Effector memory CD4-positive, alpha-beta T cell (primary cell): Measurements from ENCODE around the gene RASA3.

Source experiments
- DNase-seq, 3 donors: peaks; one replicate each; pipeline ENCODE4 v3.0.0-alpha.2; 2020
- H3K27ac ChIP-seq: 2 replicates; pipeline ENCODE4 v1.7.0; 2013; ENCODE audit warnings: mild to moderate bottlenecking, low read length, moderate library complexity; ENCODE audit not compliant: insufficient read depth, poor library complexity, severe bottlenecking
- H3K27me3 ChIP-seq: replicated peaks from 2 replicates; pipeline ENCODE4 v1.7.0; 2013; ENCODE audit warnings: mild to moderate bottlenecking, low read length; ENCODE audit not compliant: insufficient read depth, control insufficient read depth, poor library complexity, severe bottlenecking
- H3K36me3 ChIP-seq: 2 replicates; pipeline ENCODE4 v1.7.0; 2013; ENCODE audit warnings: mild to moderate bottlenecking, low read length, moderate library complexity; ENCODE audit not compliant: control insufficient read depth, insufficient read depth
- H3K4me1 ChIP-seq: 2 replicates; pipeline ENCODE4 v1.7.0; 2013; ENCODE audit warnings: low read length, mild to moderate bottlenecking; ENCODE audit not compliant: control insufficient read depth, insufficient read depth, poor library complexity, severe bottlenecking
- H3K4me3 ChIP-seq: 2 replicates; pipeline ENCODE4 v1.7.0; 2013; ENCODE audit warnings: low read length, low read depth, mild to moderate bottlenecking; ENCODE audit not compliant: insufficient read depth, poor library complexity, severe bottlenecking
- H3K9me3 ChIP-seq: 2 replicates; pipeline ENCODE4 v1.7.0; 2013; ENCODE audit warnings: mild to moderate bottlenecking, low read length, moderate library complexity; ENCODE audit not compliant: control insufficient read depth

The RASA3 gene

DNA sequence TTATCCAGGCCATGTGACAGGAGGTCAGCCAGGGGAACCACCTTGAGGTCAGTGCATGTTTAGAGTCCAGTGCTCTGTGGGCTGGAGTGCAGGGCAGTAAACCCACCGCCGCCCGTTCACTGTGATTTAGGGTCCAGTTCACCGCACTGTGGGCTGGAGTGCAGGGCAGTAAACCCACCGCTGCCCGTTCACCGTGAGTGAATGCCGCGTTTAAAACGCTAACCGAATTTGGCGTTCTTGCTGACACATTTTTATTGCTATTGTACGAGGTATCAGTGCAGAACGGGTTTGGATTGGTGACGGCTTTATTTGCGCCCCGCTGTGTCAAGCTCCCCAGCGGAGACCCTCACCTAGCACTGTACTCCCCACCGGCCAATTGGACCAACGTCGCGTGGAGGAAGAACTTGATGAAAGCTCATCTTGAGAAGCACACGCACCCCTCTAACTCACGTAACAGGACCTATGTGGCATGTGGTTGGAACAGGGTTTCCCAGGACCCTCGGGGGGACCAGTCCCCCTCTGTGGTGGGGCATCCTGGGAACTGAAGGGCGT, 186.5 kb downstream of the RASA3 start:
- H3K27ac ChIP-seq = no peak overlapping the region
- no peak overlapping the region for H3K4me3 ChIP-seq
- no peaks in the 10 kb centered on the region for H3K27me3 ChIP-seq
- H3K9me3 ChIP-seq = no peaks in the 10 kb centered on the region
- no peak for DNase-seq
- no peaks in the 10 kb centered on the region for H3K4me1 ChIP-seq
- no peaks in the 10 kb centered on the region for H3K36me3 ChIP-seq

DNA sequence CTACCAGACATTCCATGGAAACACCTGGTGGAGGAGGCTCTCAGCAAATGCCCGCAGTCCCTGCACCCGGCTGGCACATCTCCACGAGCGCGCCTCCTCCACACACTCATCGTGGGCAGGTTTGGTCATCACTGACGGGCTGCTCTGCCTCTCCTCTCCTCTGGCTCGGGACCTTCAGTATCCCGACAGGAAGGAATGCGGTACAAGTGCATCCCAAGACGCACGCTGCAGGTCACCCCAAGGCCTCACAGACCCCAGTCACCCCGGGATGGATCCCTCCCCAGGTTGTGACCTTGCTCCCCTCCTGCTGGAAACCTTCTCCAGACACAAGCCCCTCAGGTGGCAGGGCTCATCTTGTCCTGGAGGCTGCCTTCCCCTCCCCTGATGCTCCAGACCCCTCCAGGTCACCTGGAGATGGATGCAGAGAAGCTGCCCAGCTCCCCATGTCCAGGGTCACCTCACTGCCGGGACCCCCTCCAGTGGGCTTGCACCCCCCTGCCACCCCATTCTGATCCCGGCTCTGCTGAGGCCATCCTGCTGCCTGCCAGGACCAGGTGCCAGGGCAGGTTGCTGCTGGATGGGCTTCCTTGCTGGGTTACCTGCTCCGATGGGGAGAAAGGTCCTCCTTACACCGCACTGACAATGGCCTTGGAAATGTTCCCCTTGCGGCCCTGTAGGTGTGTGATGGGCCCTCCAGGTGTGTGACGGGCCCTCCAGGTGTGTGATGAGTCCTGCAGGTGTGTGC, 188.4 kb downstream of the RASA3 start:
- DNase-seq = no peak
- Histone ChIP-seq H3K4me1 (no peaks in the 10 kb centered on the region), H3K27ac (no peak overlapping the region), H3K27me3 (no peaks in the 10 kb centered on the region), H3K36me3 (no peaks in the 10 kb centered on the region), H3K9me3 (no peaks in the 10 kb centered on the region), H3K4me3 (no peak overlapping the region)

DNA sequence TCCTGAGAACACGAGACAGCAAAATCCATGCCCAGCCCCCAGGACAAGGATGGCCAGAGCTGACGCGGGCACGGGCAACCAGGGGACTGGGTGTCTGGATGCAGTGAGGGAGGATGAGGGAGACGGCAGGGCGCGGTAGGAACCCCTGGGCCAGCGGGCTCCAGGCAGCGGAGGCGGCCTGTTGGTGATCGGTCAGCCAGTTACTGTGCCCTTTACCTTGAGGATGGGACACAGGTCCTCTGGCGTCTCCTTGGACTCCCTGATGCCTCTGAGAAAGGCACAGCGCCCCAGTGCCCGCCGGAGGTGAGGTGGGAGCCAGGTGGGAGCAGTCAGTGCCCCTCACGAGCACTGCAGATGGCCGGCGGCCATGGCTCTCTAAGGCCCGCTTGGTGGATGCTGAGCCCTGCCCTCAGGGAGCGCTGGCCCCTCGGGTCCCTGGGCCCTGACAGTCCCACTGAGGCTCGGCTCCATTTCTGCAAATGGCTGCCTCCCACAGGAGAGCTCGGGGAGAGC, 189.8 kb downstream of the RASA3 start:
- H3K27me3 ChIP-seq = no peaks in the 10 kb centered on the region
- no peak for DNase-seq
- H3K36me3 ChIP-seq = no peaks in the 10 kb centered on the region
- no peak overlapping the region for H3K4me3 ChIP-seq
- no peaks in the 10 kb centered on the region for H3K9me3 ChIP-seq
- no peak overlapping the region for H3K27ac ChIP-seq
- H3K4me1 ChIP-seq = no peaks in the 10 kb centered on the region

DNA sequence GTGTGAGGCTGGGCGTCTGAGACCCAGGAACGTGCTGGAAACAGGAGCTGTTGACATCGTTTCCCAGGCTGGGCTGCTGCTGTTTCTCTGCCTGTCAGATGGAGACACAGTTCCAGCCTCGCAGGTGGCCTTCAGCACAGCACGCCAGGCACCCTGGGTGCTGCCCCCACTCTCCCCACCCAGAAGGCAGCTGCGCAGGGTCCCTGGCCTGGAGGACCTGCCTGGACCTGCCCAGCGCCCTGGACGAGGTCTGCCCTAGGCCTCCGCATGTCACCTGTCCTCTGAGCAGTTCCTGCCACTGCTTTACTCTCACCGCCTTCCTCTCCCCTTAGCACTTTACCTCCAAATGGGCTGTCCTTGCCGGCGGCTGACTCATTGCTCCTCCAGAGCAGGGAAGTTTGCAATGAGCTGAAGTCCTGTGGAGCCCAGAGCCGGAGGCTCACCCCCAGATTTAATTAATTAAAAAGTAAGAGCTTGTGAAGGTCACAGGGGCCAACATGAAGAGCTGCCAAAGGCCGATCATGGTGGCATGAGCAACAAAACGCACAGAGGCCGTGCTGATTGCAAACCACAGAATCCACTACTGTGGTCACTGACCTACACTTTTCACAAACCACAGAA, 190.7 kb downstream of the RASA3 start:
- Histone ChIP-seq H3K4me1 (no peaks in the 10 kb centered on the region), H3K27ac (no peak overlapping the region), H3K9me3 (no peaks in the 10 kb centered on the region), H3K4me3 (no peak overlapping the region), H3K36me3 (no peaks in the 10 kb centered on the region), H3K27me3 (no peaks in the 10 kb centered on the region)
- DNase-seq = no peak

- H3K4me3 ChIP-seq = no peak overlapping the region
- H3K36me3 ChIP-seq = no peaks in the 10 kb centered on the region
Measured at GRCh38 chr13:113939944-113940297, 192.5 kb downstream of the RASA3 start.

GRCh38 chr13:113939129-113939943, 193.1 kb downstream of the RASA3 start:
- Histone ChIP-seq H3K27me3 (no peaks in the 10 kb centered on the region), H3K27ac (no peak overlapping the region), H3K9me3 (no peaks in the 10 kb centered on the region), H3K36me3 (no peaks in the 10 kb centered on the region), H3K4me3 (no peak overlapping the region), H3K4me1 (no peaks in the 10 kb centered on the region)
- DNase-seq = no peak

More at GRCh38 chr13:113939944-113940297, 192.5 kb downstream of the RASA3 start:
- no peak for DNase-seq
- Histone ChIP-seq H3K27ac (no peak overlapping the region), H3K4me1 (no peaks in the 10 kb centered on the region), H3K9me3 (no peaks in the 10 kb centered on the region), H3K27me3 (no peaks in the 10 kb centered on the region)

GRCh38 chr13:113938716-113939115, 193.7 kb downstream of the RASA3 start:
- Histone ChIP-seq H3K9me3 (no peaks in the 10 kb centered on the region), H3K4me1 (no peaks in the 10 kb centered on the region), H3K36me3 (no peaks in the 10 kb centered on the region), H3K27ac (no peak overlapping the region), H3K27me3 (no peaks in the 10 kb centered on the region), H3K4me3 (no peak overlapping the region)
- no peak for DNase-seq

GRCh38 chr13:113938246-113938645, 194.2 kb downstream of the RASA3 start:
- no peak for DNase-seq
- Histone ChIP-seq H3K9me3 (no peaks in the 10 kb centered on the region), H3K4me3 (no peak overlapping the region), H3K27me3 (no peaks in the 10 kb centered on the region), H3K4me1 (no peaks in the 10 kb centered on the region), H3K36me3 (no peaks in the 10 kb centered on the region), H3K27ac (no peak overlapping the region)

DNA sequence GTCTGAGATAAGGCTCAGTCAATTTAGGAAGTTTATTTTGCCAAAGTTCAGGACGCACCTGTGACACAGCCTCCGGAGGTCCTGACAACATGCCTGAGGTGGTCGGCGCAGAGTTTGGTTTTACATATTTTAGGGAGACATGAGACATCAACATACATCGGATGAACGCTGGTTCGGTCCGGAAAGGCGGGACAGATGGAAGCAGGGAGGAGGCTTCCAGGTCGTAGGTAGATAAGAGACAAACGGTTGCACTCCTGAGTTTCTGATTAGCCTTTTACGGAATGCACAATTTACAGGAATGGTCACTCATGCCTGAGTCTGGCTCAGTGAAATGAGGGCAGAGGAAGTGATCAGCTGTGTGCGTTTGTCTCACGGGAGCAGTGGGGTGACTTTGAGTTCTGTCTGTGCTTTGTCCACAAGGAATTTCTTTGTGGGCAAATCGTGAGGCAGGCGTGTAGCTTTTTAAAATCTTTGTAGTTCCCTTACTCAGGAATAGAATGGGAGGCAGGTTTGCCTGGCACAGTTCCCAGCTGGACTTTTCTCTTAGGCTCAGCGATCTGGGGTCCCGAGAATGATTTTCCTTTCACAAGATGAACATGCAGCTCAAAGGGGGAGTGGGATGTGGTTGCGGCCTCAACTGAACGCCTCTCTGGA, 194.8 kb downstream of the RASA3 start:
- no peaks in the 10 kb centered on the region for H3K27me3 ChIP-seq
- no peak overlapping the region for H3K27ac ChIP-seq
- no peaks in the 10 kb centered on the region for H3K36me3 ChIP-seq
- no peak for DNase-seq
- H3K4me1 ChIP-seq = no peaks in the 10 kb centered on the region
- no peaks in the 10 kb centered on the region for H3K9me3 ChIP-seq
- H3K4me3 ChIP-seq = no peak overlapping the region
